IPS DF 6.9 (cell line): ENCODE results near the gene HIVEP1.

Experiments used
- DNase-seq: peaks from one replicate; pipeline ENCODE4 v3.0.0-alpha.2; 2013; ENCODE audit warnings: low read depth, low spot score
- H3K27ac ChIP-seq: one replicate; pipeline ENCODE4 v1.5.1; 2013; ENCODE audit warnings: low read length, control low read depth
- H3K27me3 ChIP-seq: 2 replicates; pipeline ENCODE4 v1.6.1; 2013; ENCODE audit warnings: mild to moderate bottlenecking, low read length; ENCODE audit not compliant: control insufficient read depth, insufficient read depth
- H3K36me3 ChIP-seq: 2 replicates; pipeline ENCODE4 v1.6.1; 2013; ENCODE audit warnings: low read length; ENCODE audit not compliant: control insufficient read depth, insufficient read depth
- H3K4me1 ChIP-seq: 2 replicates; pipeline ENCODE4 v1.6.1; 2013; ENCODE audit warnings: low read length; ENCODE audit not compliant: control insufficient read depth, insufficient read depth
- H3K4me3 ChIP-seq: 2 replicates; pipeline ENCODE4 v1.5.1; 2013; ENCODE audit warnings: mild to moderate bottlenecking, low read length
- H3K9me3 ChIP-seq: 2 replicates; pipeline ENCODE4 v1.6.1; 2013; ENCODE audit warnings: low read length, inconsistent platforms; ENCODE audit not compliant: control insufficient read depth, insufficient read depth
- WGBS: extraction: QIAGEN DNeasy Blood & Tissue Kit; methylation state at CpG from one replicate; pipeline ENCODE4 v1.1.7; 2013; ENCODE audit warnings: mixed read lengths, missing lambda C conversion rate; ENCODE audit not compliant: insufficient read length, insufficient coverage; 5-methylcytosine and 5-hydroxymethylcytosine counted together

Gene HIVEP1

DNA sequence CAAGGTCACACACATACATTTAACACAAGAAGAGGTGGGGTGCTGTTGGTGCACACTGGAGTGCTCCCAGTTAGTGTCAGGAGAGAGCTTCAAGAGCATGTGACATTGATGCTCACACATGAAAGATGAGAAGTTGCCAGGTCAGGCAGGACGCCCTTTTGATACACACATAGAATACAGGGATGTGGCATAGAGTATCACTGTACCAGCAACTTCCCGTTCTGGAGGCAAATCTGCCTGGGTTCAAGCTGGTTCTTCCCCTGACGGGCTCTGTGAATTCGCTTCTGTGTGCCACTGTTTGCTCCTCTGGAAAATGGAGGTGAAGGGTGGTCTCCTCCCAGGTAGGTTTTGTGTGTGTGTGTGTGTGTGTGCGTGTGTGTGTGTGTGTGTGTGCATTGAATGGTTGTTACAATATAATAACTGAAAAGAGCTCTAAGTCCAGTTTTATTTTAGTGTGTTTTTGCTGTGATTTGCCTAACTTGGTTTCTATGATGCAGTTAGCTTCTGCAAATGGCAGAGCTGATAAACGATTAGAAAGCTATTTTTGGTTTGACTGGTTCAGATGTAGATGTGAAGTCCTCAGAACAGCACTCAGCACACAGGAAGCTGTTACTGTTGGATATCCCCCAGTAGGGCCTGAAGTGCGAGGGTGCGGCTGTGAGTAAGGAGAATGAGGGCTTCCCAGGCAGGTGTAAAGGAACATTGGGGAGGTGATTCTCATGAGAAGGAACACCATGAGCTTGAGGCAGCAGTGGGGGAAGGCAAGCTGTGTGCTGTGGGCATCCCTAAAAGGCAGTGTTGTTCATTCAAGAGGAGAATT is 53.4 kb downstream of the HIVEP1 start:
- Histone ChIP-seq H3K4me1 (no peaks in the 10 kb centered on the region), H3K27ac (no peak overlapping the region), H3K9me3 (no peaks in the 10 kb centered on the region), H3K27me3 (no peaks in the 10 kb centered on the region), H3K4me3 (no peak overlapping the region), H3K36me3 (no peaks in the 10 kb centered on the region)
- no peak for DNase-seq
- WGBS = no CpG with 5 or more reads among the region's 8 CpGs

DNA sequence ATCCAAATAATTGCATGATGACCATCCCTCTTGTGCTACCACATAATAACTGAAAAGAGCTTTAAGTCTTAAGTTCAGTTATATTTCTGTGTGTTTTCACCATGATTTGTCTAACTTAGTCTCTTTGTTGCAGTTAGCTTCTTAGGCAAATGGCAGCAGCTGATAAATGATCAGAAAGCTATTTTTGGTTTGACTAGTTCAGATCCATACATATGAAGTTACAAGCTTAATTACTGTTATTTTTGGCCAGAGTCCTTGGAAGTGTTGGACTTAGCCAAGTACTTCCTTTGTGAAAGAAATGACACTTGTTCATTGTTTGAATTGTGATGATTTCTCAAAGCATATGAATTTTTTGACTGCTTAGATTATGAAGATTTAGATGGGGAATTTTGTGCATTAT is 54.2 kb downstream of the HIVEP1 start:
- Histone ChIP-seq H3K9me3 (no peaks in the 10 kb centered on the region), H3K4me1 (no peaks in the 10 kb centered on the region), H3K4me3 (no peak overlapping the region), H3K36me3 (no peaks in the 10 kb centered on the region), H3K27me3 (no peaks in the 10 kb centered on the region), H3K27ac (no peak overlapping the region)
- no peak for DNase-seq

DNA sequence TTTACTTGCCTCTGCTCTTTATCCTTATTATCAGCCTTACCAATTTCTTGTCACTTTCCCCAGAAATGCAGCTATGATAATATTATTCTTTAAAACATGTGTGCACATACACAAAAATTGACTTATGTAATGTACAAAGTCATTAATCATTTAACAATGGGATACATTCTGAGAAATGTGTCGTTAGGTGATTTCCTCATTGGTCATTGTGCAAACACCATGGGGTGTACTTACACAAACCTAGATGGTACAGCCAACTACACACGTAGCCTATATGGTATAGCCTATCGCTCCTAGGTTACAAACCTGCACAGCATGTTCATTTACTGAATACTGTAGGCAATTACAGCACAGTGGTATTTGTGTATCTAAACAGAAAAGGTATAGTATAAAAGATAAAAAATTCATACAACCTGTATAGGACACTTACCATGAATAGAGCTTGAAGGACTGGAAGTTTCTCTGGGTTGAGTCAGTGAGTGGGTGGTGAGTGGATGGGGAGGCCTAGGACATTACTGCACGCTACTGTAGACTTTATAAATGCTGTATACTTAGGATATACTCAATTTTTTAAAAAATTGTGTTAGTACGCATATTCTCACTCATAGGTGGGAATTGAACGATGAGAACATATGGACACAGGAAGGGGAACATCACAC is 56.9 kb downstream of the HIVEP1 start:
- Histone ChIP-seq H3K27ac (no peak overlapping the region), H3K36me3 (no peaks in the 10 kb centered on the region), H3K4me1 (no peaks in the 10 kb centered on the region), H3K9me3 (no peaks in the 10 kb centered on the region), H3K4me3 (no peak overlapping the region), H3K27me3 (no peaks in the 10 kb centered on the region)
- DNase-seq = no peak
- no CpG with 5 or more reads among the region's 6 CpGs for WGBS

DNA sequence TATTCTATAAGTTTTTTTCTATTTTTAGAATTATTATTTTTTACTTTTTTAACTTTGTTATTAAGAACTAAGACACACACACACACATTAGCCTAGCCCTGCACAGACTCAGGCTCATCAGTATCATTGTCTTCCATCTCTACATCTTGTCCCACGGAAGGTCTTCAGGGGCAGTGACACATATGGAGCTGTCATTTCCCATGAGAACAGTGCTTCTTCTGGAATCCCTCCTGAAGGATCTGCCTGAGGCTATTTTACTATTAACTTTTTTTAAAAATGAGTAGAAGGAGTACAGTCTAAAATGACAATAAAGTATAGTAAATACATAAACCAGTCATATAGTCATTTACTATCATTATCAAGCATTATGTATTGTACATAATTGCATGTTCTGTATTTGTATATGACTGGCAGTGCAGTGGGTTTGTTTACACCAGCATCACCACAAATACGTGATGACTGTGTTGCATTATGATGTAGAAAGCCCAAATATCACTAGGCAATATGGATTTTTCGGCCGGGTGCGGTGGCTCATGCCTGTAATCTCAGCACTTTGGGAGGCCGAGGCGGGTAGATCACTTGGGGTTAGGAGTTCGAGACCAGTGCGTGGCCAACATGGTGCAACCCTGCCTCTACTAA is 57.9 kb downstream of the HIVEP1 start:
- Histone ChIP-seq H3K27me3 (no peaks in the 10 kb centered on the region), H3K9me3 (no peaks in the 10 kb centered on the region), H3K4me1 (no peaks in the 10 kb centered on the region), H3K4me3 (no peak overlapping the region), H3K36me3 (no peaks in the 10 kb centered on the region), H3K27ac (no peak overlapping the region)
- DNase-seq = no peak
- WGBS = no CpG with 5 or more reads among the region's 9 CpGs

DNA sequence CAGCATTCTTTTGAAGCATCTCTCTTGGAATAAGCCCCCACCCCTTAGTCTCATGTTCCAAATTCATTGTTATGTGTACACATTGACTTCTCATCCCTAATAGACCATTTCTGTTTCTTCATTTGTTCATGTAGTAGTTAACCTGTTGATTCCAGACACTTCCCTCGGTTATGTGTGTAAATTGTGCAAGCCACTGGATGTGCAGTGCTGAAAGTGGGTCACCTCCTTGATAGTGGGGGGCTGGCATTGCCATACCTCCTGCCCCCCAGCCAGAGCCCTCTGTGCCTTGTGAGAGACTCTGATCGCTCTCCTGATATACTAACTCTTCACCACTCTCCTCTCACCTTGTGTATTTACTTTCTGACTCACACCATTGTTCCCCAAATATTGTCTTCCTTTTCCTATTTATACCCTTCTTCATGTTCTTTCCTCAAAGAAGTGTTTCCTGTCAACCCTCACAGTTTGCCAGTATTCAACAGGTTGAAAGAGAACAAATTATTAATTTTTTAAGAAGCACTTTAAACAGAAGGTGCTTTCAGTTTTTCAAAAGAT is 59.0 kb downstream of the HIVEP1 start:
- Histone ChIP-seq H3K27me3 (no peaks in the 10 kb centered on the region), H3K4me3 (no peak overlapping the region), H3K4me1 (no peaks in the 10 kb centered on the region), H3K27ac (no peak overlapping the region), H3K36me3 (no peaks in the 10 kb centered on the region), H3K9me3 (no peaks in the 10 kb centered on the region)
- no peak for DNase-seq
- WGBS = no CpG with 5 or more reads among the region's 2 CpGs

DNA sequence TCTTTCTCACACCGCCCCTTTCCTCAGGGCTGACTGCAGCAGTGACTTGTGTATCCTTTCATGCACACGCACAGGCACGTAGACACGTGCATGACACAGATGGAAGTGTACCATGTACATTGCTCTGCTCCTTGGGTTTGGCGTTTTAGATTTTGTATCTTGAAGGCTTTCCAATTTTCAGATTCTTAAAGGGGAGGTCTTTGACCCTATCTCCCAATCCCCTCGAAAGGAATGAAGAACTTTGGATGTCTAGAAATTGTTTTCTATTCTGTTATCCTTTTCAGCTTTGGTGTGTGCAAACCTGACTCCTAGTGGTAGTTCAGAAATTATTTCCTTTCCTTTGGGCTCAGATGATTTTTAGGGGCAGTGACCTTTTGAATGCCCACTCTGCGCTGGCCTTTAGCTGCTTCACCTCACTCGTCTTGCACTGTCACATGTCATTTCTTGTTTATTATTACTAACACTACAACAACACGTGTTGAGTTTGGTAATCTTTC is 63.0 kb downstream of the HIVEP1 start:
- Histone ChIP-seq H3K27me3 (no peaks in the 10 kb centered on the region), H3K4me3 (no peak overlapping the region), H3K27ac (no peak overlapping the region), H3K9me3 (no peaks in the 10 kb centered on the region), H3K36me3 (no peaks in the 10 kb centered on the region), H3K4me1 (no peaks in the 10 kb centered on the region)
- no peak for DNase-seq
- WGBS = no CpG with 5 or more reads among the region's 9 CpGs

DNA sequence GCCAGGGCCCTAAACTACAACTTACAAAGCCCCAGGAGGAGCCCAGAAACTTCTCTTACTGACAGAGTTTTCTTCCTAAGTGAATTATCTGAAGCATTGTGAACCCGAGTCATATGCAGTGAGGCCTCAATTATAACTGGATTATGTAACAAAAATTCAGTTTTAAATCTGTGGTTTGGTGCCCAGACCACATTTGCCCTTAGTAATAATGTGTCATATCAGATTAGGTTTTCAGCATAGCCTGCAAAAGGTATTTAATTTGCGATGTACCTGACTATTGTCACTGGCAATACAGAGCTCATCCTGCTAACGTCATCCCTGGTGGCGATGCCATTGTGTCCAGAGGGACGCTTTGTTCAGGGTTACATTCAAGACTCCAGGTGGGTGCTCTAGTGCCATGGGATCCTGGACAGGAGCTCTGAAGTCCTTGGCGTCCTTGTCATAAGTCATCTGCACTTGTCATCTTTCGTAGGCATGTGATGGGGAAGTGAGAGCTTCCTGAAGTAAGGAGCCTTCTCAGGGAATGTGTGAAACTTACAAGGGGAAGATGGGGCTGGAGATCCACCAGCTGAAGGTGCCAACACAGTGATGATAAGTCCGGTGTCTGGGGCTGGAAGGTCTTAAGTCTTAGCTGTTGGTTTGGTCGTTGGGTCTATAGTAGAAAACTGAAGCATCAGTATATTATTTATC is 65.1 kb downstream of the HIVEP1 start:
- no CpG with 5 or more reads among the region's 9 CpGs for WGBS
- Histone ChIP-seq H3K4me3 (no peak overlapping the region), H3K9me3 (no peaks in the 10 kb centered on the region), H3K27me3 (no peaks in the 10 kb centered on the region), H3K36me3 (no peaks in the 10 kb centered on the region), H3K27ac (no peak overlapping the region), H3K4me1 (no peaks in the 10 kb centered on the region)
- no peak for DNase-seq

DNA sequence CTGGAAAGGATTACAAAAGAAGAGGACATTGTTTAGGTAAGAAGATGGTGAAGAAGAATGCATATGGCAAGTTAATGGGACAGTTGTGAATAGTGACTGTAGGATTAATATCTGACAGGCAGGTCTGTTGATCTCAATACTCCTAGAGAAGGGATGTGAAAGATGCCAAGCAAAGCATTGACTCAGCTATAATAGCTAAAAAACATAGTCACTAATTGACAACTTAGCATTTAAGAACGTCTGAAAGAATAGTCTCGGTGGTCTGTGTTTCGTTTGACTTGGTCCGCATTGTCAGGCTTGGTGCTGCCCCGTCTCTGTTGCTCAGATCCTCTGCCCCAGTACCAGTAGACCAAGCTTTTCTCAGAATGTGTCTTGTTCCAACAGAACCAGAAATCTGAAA is 65.9 kb downstream of the HIVEP1 start:
- Histone ChIP-seq H3K27ac (no peak overlapping the region), H3K4me3 (no peak overlapping the region), H3K36me3 (no peaks in the 10 kb centered on the region), H3K27me3 (no peaks in the 10 kb centered on the region), H3K9me3 (no peaks in the 10 kb centered on the region), H3K4me1 (no peaks in the 10 kb centered on the region)
- no CpG with 5 or more reads among the region's 5 CpGs for WGBS
- no peak for DNase-seq

DNA sequence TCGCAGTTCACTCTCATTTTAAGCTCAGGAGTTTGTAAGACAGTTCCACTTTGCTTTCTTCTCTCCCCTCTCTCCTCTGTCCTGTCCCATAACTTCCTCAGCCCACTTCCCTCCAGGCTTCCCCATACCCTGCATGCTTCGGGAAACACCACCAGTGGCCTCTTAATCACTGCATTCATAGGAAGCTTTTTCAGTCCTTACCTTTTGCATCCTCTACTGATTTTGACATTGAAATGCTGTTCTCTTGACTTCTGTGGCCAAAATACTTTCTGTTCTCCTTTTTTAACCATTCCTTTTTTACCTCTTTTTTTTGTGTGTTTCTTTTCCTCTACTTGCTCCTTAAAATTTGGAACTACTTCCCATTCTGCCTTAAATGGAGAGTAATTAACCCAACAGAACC is 69.7 kb downstream of the HIVEP1 start:
- Histone ChIP-seq H3K4me1 (0 out of 2 replicates have a peak, but pooled peaks cover 3% of the 10 kb centered on the region), H3K36me3 (no peaks in the 10 kb centered on the region), H3K9me3 (no peaks in the 10 kb centered on the region), H3K27me3 (no peaks in the 10 kb centered on the region), H3K27ac (no peak overlapping the region), H3K4me3 (no peak overlapping the region)
- WGBS = no CpG with 5 or more reads among the region's 2 CpGs
- DNase-seq = no peak

DNA sequence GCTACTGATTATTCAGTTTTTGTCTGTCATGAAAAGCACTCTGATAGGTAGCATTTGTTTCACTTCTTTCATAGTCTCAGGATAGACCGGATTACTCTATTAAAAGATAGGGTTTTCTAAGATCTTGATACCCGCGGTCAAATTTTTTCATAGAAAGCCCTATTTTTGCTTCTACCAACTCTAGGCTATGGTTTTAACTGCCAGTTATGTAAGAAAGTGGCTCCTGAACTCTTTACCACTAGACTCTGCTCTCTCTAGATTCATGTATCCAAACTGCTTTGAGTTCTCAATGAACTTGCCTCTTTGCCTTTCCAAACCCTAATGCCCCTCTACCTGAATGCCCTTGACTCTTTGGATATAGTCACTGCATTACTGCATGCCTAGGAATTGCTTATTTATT is 70.3 kb downstream of the HIVEP1 start:
- WGBS = no CpG with 5 or more reads among the region's 3 CpGs
- DNase-seq = no peak
- Histone ChIP-seq H3K4me3 (no peak overlapping the region), H3K9me3 (no peaks in the 10 kb centered on the region), H3K27me3 (no peaks in the 10 kb centered on the region), H3K36me3 (no peaks in the 10 kb centered on the region), H3K27ac (no peak overlapping the region), H3K4me1 (0 out of 2 replicates have a peak, but pooled peaks cover 3% of the 10 kb centered on the region)
